SU-DHL-6 (cell line): Measurements from ENCODE around the gene RFXAP.

ENCODE experiments used
- CTCF ChIP-seq: fragments of 200-600 bp; sonication (generic); IDR thresholded peaks from one replicate; pipeline ENCODE4 v1.5.1; 2017; ENCODE audit warnings: antibody characterized with exemption, mild to moderate bottlenecking, low read length, moderate library complexity; ENCODE audit not compliant: insufficient read depth, poor library complexity, severe bottlenecking
- EZH2phosphoT487 ChIP-seq: fragments of 200-600 bp; sonication (generic), shearing (Covaris generic); conservative IDR thresholded peaks from 2 replicates; pipeline ENCODE4 v1.6.1; 2018; ENCODE audit warnings: mild to moderate bottlenecking, antibody characterized with exemption, low read length, moderate library complexity, mixed read lengths

- TF ChIP-seq CTCF, result no peak
- no peak for TF ChIP-seq EZH2phosphoT487
These were observed 56.4 kb downstream of the RFXAP start for GRCh38 chr13:36875431-36875830.
